Nephron progenitor cell (in vitro differentiated cells): Measurements from ENCODE around the gene GPR157.
A peak's percentile ranks its signal among the peaks of the same experiment; 100 is the strongest.

ENCODE experiments used
- DNase-seq: peaks from one replicate; pipeline ENCODE4 v3.0.0; 2021
- H3K27ac Mint-ChIP-seq: 2 replicates; pipeline ENCODE4 v1.8.0; 2021; ENCODE audit warnings: mild to moderate bottlenecking, moderate library complexity, mixed read lengths
- H3K27me3 Mint-ChIP-seq: 2 replicates; pipeline ENCODE4 v1.8.0; 2021; ENCODE audit warnings: mild to moderate bottlenecking, low read depth, mixed read lengths; ENCODE audit not compliant: poor library complexity
- H3K36me3 Mint-ChIP-seq: 2 replicates; pipeline ENCODE4 v1.8.0; 2021; ENCODE audit warnings: low read depth, mixed read lengths
- H3K4me1 Mint-ChIP-seq: 2 replicates; pipeline ENCODE4 v1.8.0; 2021; ENCODE audit warnings: mixed read lengths
- H3K4me3 Mint-ChIP-seq: 2 replicates; pipeline ENCODE4 v1.8.0; 2021; ENCODE audit warnings: mild to moderate bottlenecking, moderate library complexity, mixed read lengths
- H3K9me3 Mint-ChIP-seq: 2 replicates; pipeline ENCODE4 v1.8.0; 2021; ENCODE audit warnings: mild to moderate bottlenecking, moderate library complexity, mixed read lengths
- CTCF ChIP-seq: fragments of 200-600 bp; sonication (generic); IDR thresholded peaks from 2 replicates; pipeline ENCODE4 v1.5.0; 2021; ENCODE audit warnings: antibody characterized with exemption

GPR157 gene

GRCh38 chr1:9128520-9129265 is at the start of gene GPR157:
Gene GPR157, minus strand, starts transcription at chr1:9129102. Its CDS starts 75 bp downstream, at chr1:9129027.
- H3K9me3 Mint-ChIP-seq: peaks cover 7% of the 10 kb centered on the region
- peaks cover 44% of the 10 kb centered on the region for H3K27me3 Mint-ChIP-seq
- H3K27ac Mint-ChIP-seq: no peak within 1 kb of the TSS
- peak within 1 kb of the TSS; percentile 86 for H3K4me3 Mint-ChIP-seq
- TF ChIP-seq CTCF: no peak
- H3K4me1 Mint-ChIP-seq: peaks cover 11% of the 10 kb centered on the region
- no peaks in the 10 kb centered on the region for H3K36me3 Mint-ChIP-seq
- DNase-seq: peak; percentile 89

- H3K4me3 Mint-ChIP-seq: no peak overlapping the region
- no peak overlapping the region for H3K27ac Mint-ChIP-seq
- no peak for TF ChIP-seq CTCF
- H3K27me3 Mint-ChIP-seq: peaks cover 17% of the 10 kb centered on the region
- peaks cover 18% of the 10 kb centered on the region for H3K4me1 Mint-ChIP-seq
- peaks cover 13% of the 10 kb centered on the region for H3K9me3 Mint-ChIP-seq
- peaks cover 43% of the 10 kb centered on the region for H3K36me3 Mint-ChIP-seq
- DNase-seq: no peak
These were observed 45.9 kb upstream of the GPR157 start for GRCh38 chr1:9174762-9175161.

GRCh38 chr1:9174243-9174642 is 45.3 kb upstream of the GPR157 start:
- Mint-ChIP-seq H3K27ac (peak overlapping the region; percentile 30), H3K4me1 (peaks cover 18% of the 10 kb centered on the region), H3K36me3 (peaks cover 44% of the 10 kb centered on the region), H3K9me3 (peaks cover 13% of the 10 kb centered on the region), H3K27me3 (peaks cover 17% of the 10 kb centered on the region), H3K4me3 (no peak overlapping the region)
- no peak for DNase-seq
- no peak for TF ChIP-seq CTCF

- no peak for DNase-seq
- Mint-ChIP-seq H3K4me1 (peaks cover 41% of the 10 kb centered on the region), H3K27me3 (peaks cover 13% of the 10 kb centered on the region), H3K9me3 (peaks cover 5% of the 10 kb centered on the region), H3K36me3 (peaks cover 19% of the 10 kb centered on the region), H3K4me3 (no peak overlapping the region), H3K27ac (no peak overlapping the region)
- TF ChIP-seq CTCF: no peak
These were observed 40.8 kb upstream of the GPR157 start for GRCh38 chr1:9169601-9170137.

GRCh38 chr1:9167638-9168037 is 38.7 kb upstream of the GPR157 start:
- Mint-ChIP-seq H3K27ac (peak overlapping the region; percentile 1), H3K27me3 (peaks cover 7% of the 10 kb centered on the region), H3K36me3 (peaks cover 10% of the 10 kb centered on the region), H3K4me1 (peaks cover 50% of the 10 kb centered on the region), H3K9me3 (no peaks in the 10 kb centered on the region), H3K4me3 (peak overlapping the region; percentile 21)
- DNase-seq: no peak
- no peak for TF ChIP-seq CTCF
